SH-SY5Y (cell line): Measurements from ENCODE around the gene STAT1.

Experiments used
- GATA2 ChIP-seq: IDR thresholded peaks from 2 replicates; pipeline ENCODE4 v1.6.1; 2011; ENCODE audit warnings: mild to moderate bottlenecking, low read depth, low read length
- GATA3 ChIP-seq: IDR thresholded peaks from 2 replicates; pipeline ENCODE4 v1.6.1; 2011; ENCODE audit warnings: low read depth, mild to moderate bottlenecking, low read length, moderate library complexity

- TF ChIP-seq GATA3 (no peak), GATA2 (no peak)
Observed at GRCh38 chr2:190959911-190960788, 53.8 kb downstream of the STAT1 start.
